ENCODE data around the gene MBTPS1.

MBTPS1 gene

GRCh38 chr16:84074721-84075120, 42.0 kb downstream of the MBTPS1 start:
- DNase-seq (ENCODE audit: low read depth in 2 of 2), result no peak

DNA sequence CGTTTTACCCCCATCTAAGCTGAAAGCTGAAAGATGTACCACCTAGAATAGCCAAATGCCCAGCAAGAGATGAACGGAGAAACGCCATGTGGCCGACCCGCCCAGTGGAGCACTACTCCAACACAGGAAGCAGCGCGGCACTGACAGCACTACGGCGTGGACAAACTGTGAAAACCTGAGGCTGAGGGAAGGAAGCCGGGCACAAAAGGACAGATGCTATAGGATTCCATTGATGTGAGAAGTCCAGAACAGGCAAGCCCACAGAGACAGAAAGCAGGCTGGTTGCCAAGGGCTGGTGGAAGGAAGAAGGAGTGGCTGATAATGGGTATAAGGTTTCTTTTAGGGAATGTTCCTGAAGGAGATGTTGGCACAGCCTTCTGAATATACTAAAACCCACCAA, 44.7 kb downstream of the MBTPS1 start:
- no peak for DNase-seq (ENCODE audit: low read depth in 2 of 2)

GRCh38 chr16:84071121-84071520, 45.6 kb downstream of the MBTPS1 start:
- no peak for DNase-seq (ENCODE audit: low read depth in 2 of 2)

- no peak for DNase-seq (ENCODE audit: low read depth in 2 of 2)
These were observed 47.2 kb downstream of the MBTPS1 start for GRCh38 chr16:84069540-84069939.

DNA sequence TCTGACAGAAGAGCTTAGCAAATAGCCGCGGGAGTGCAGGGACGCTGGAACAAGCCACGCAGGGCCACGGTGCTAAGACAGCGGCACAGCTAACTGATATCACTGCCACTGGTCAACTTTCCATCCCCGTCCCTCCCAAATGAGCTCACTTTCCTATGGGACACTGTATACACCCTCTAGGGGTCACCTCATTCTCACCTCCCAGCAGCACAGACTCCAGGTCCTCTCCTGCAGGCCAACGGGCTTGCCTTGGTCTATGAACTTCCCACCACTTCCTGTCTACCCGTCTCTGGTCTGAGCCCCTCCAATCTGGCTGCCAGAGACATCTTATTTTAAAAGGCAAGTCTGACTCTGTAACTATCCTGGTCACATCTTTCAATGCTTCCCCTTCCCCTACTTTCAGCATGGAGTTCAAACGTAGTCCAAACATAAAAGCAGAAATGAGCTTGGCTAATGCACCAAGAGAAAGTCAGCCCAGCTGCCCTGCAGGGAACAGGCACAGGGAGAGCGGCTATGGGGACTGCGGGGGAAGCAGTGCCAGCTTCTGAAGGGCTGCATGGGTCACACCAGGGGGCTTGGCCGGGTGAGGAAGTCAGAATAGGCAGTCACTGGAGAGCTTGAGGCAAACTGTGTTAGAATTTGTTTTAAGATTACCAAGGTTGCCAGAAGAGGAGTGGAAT, 47.8 kb downstream of the MBTPS1 start:
- no peak for DNase-seq (ENCODE audit: low read depth in 2 of 2)

DNA sequence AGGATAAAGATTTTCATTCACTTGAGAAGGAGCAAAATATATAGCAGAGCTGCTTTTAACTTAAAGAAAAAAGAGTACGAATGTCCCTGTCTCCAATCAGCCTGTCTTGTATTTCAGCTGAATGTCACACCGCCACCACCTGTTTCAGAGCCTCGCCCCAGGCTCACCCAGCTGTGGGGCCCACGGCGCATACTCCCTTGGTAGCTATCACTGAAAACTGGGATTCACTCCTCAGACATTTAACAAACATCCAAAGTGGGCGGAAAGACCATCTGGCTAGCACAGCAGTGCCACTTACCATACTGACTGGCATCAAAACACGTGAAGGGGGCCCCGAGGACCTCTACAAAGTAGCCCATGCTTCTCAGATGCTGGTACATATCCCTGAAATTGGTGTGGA, 48.7 kb downstream of the MBTPS1 start:
- no peak for DNase-seq (ENCODE audit: low read depth in 2 of 2)

DNA sequence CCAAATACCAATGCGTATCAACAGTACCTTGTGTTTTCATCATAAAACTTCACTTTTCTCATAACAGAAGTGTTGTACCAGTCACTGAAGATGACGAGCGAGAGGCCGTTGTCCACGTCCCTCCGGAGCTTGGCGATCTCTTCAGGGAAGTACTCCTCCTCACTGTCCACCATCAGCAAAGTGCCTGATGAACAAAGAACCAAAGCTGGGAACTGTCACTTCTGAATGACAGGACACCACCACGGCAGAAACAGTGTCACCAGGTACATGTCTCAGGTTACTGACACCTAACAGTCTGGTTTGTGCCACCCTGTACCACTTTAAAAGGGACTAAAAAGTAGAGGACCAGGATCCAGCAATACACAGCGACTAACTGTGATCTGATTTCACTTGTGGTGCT, 49.1 kb downstream of the MBTPS1 start:
- DNase-seq (ENCODE audit: low read depth in 2 of 2), result no peak

DNA sequence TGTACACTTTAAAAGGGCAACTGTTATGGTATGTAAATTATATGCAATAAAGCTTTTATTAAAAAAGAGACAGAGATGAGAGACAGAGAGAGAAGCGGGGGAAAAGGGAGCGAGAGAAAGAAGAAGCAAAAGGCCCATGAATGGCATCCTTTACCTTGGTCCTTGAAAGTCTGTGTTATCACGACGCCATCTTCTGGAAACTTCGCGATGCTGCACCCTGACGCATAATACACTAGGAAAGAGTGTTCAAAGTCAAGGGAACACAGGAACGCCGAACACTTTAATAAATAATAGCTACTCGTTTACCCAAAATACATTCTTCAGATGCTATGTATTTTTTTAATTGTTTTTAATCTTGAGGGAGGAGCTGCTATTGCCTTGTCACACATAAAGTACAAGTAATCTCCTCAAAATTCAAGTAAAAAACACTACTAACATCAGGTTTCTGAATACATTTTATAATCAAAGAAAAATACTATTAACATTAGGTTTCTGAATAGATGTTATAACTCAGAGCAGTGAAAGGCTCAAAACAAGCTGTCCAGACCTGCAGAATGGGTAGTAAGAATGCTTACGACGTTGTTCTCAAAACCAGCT, 51.1 kb downstream of the MBTPS1 start:
- DNase-seq (ENCODE audit: low read depth in 2 of 2), result no peak

- DNase-seq (ENCODE audit: low read depth in 2 of 2), result no peak
These were observed 52.8 kb downstream of the MBTPS1 start for GRCh38 chr16:84063980-84064379.

DNA sequence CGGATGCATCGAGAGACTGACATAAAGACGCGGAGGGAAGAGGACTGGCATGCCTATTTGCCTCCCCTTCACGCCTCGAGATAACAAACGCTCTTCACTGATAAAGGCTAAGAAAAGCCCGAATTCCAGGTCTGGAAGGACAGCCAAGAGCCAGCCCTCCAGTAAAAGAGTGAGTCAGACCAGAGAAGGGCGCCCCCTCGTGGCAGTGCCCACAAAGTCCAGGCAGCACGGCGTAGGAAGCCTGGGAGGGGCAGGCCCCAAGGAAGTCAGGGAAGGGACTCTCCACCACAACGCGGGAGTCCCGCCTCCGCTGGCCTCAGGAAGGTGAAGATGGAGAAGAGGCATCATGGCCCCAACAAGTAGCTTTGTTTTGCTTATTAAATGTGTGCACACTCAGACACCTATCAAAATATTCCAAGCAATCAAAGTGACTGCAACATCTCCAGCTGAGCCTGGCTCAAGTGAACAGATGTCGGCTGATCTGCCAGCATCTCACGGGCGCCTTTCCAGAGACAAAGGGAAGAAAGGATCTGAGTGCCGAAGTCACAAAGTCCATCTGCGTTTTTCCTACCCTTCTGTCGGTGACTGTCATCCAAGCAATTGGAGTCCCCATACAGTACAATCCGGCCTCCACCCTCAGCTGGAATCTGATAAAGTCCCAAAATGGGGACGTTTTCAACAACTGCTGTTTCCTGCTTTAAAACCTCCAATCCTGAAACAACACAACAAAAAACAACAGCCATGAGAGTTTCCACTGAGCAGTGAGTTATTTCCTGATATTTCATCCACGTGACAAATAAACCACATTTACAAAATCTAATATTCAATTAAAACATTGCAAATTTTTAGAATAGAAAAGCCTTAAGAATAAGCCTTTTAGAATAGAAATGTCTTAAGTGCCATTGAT, 53.8 kb downstream of the MBTPS1 start:
- DNase-seq (ENCODE audit: low read depth in 2 of 2), result peak; percentile 16 to 30

DNA sequence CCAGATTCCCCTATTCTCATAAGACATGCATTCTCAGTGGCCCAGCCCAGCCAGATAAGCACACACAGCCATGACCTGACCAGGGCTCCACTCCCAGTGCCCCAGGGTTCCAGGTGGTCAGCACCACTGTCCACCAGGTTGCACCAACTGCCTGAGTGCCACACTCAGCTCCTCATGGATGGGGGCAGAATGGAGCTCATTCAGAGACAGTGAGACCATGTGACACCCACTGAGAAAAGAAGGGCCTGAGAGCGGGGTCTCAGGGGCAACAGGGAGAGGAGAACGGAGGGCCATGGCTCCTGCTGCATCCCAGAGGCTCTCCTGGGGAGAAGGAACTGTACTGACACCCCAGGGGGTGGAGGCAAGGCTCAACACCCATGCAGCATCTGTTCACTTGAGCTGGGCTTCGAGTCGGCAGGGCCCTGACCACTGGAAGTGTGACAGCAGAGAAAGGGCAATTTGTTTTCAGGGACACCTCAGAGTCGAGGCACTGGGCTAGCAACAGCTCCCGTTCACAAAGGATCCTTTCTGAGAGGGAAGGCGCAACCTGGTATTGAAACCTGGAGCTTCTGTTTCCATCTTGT, 55.4 kb downstream of the MBTPS1 start:
- no peak for DNase-seq (ENCODE audit: low read depth in 2 of 2)

DNA sequence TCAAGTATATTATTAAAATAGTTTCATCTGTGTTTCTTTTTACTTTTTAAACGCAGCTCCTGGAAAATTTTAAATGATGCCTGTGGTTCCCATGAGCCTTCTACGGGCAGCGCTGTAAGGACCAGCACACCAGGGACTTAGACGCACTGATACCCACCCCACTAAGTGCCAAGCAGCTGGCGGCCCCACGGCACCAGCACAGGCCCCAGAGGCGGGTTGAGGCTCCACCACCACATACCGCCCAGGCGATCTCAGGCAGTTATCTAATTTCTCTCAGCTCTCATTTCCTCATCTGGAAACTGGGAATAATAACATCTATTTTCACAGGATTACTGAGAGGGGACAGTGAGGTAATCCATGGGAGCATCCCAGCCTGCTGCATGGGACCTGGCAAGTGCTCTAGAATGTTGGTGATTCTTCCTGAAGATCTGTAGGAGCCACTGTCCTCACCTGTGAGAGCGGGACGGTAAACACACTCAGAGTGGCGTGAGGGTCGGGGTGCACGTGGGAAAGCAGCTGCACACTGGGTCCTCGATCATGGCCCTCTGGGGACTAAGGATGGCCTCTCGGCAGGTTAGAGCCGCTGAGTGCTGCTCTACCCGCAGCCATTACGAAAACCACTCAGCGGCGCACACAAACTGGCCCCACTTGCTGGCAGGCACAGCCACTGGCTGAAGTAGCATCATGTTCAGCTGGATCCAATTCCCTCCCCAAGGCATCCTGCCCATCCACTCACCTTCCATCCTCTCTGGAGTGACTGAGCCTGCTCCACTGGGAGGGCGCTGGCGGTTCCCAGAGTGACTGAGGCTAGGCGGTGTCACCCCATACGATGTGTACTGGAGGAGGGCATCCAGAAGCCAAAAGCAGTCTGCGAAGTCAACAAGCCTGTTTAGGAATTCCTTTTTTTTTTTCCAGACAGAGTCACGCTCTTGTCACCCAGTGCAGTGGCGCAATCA, 56.5 kb downstream of the MBTPS1 start:
- DNase-seq (ENCODE audit: low read depth in 2 of 2), result no peak

- DNase-seq (ENCODE audit: low read depth in 2 of 2), result no peak
These were observed 57.6 kb downstream of the MBTPS1 start for GRCh38 chr16:84059111-84059510.

DNA sequence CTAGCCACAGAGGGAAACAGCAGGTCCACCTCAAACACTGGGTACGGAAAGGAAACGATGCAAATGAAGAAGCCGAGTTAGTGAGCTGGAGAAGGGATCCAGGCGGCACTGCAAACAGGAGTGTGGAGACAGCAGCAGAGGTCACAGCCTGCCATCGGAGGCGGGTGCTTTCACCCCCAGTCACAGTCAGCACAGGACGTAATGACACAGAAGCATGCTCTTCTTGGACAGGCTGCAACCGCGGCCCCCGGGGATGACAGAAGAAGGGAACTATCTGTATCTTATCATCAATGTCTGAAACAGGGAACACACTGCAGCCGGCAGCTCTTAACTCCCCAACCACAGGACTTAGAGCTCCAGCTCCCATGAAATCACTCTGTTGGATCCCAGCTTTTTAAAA, 58.1 kb downstream of the MBTPS1 start:
- DNase-seq (ENCODE audit: low read depth in 2 of 2), result no peak

- DNase-seq (ENCODE audit: low read depth in 2 of 2), result no peak
These were observed 58.5 kb downstream of the MBTPS1 start for GRCh38 chr16:84058211-84058610.

DNA sequence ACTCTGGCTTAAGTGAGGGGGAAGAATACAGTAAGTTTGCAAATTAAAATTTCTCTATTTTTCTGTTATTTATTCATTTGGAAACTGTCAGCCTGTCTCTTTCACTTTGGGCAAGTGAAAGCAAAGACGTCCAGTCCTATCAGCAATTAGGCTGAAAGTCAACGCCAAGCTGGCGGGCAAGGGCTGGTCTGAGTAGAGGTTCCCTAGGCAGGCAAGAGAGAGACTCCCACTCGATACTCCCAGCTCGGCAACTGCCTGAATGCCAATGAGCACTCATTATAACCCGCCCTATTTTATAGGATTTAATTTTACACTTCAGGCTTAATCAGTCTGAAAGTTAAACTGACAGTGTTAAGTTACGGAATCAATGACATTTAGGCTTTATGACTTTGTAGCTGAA, 59.8 kb downstream of the MBTPS1 start:
- DNase-seq (ENCODE audit: low read depth in 2 of 2), result no peak

DNA sequence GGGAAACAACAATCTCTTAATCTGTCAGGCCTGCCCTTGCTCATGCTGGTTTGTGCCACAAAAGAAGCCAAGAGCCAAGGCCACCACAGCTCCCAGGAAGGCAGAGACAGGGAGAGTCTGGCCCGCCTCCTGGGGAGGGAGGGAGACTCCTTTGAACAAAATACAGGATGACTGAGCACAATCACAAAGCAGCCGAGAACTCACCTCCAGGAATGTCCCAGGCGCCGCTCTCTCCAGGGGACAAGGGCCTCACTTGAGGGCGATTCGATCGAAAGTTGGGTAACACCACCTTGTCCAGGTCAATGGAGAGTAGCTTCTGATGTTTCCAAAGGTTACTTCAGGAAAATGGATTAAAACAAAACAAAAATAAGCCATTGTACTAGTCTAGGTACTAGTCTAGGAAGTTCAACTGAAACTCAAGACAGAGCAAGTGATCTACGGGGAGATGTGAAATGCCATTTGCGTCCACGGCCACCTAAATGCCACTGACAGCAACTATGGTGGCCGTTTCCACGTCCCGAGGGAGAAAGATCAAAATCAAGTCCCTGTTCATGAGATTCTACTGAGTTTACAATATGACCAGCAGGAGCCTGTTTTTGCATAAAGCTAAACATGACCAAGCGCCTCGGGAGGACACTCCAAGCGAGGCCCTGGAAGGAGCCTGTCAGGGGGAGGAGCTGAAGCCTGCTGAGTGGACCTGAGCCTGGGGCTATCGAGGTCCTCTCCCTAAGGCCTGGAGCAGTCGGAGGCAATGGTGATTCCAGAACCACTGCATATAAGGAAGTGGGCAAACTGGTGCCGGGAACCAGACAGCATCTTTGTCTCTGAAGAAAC, 60.7 kb downstream of the MBTPS1 start:
- DNase-seq (ENCODE audit: low read depth in 2 of 2), result no peak

GRCh38 chr16:84055366-84055765, 61.4 kb downstream of the MBTPS1 start:
- DNase-seq (ENCODE audit: low read depth in 2 of 2), result no peak

- DNase-seq (ENCODE audit: low read depth in 2 of 2), result no peak
These were observed 61.8 kb downstream of the MBTPS1 start for GRCh38 chr16:84054916-84055315.

DNA sequence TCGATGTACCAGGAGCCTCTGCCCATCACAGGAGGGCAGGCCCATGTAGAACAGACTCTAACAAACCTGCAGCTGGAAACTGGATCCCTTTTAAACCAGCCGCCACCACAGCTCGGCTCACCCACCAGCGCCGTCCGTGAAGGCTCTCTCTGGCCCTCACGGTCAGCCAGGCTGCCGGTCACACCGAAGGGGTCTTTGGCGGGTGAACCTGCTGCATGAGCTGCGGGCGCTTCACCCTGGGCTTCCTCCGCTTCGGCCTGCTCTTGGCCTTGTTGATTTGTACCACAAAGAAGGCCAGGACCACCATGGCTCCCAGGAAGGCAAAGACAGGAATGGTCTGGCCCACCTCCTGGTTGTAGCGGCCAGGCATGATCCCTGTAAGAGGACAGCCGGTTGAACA, 62.5 kb downstream of the MBTPS1 start:
- no peak for DNase-seq (ENCODE audit: low read depth in 2 of 2)
